ENCODE data around the gene TBX20.

DNA sequence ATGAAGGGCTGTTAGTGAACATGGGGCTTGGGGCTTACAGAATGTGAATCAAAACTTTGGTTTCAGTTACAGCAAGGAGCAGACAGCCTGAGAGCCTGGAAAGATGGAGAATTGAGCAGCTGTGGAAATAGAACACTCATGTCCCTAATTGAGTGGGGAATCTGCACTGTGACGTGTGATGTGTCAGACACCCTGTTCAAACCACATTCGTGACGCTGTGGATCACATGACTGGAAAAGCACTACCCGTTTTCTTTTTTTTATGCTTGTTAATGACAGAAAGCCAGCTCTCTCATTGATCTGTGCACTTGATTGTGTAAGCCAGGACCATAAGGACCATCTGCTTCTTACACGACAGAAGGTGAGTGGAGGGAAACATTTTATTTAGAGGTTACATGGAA lies 15.1 kb upstream of the TBX20 start:
- TF ChIP-seq CTCF (IDR thresholded peaks at IDR 0.05): no peak
- TF ChIP-seq POLR2A (IDR thresholded peaks at IDR 0.05; ENCODE audit: low read depth): no peak
- no peak for TF ChIP-seq EP300 (IDR thresholded peaks at IDR 0.05)
- no peak for TF ChIP-seq POLR2AphosphoS5 (IDR thresholded peaks at IDR 0.05)
